Measurements from ENCODE around the gene PCDH9.

DNA sequence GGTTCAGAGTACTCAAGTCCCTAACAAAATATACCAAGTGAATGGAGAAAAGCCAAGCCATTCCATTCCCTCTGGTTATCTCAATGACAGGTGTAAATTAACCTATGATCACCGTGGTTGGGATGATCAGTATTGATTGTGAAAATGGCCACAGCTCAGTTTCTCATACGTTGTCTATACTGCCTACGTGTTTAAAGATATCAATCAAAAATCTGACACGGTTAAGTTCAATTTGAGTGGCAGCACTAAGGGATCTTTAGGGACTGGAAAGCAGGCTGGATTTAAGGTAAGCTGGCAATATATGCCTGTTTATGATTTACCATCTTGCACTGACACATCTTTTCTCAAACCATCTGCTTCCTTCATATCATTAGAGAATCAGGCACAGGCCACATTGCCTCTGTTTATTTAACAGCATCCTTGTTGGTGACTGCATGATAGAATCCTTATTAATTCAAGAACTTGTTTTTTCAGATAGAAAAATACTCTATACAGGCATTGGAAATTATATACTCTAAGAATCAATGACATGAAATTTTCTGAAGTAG, 907.9 kb downstream of the PCDH9 start:
- no peak for TF ChIP-seq TAF1 (IDR thresholded peaks at IDR 0.05; ENCODE audit: borderline replicate concordance, low read depth, low read length)
- TF ChIP-seq CREM (IDR thresholded peaks at IDR 0.05; ENCODE audit: low read depth), result no peak
- TF ChIP-seq FOXK2 (IDR thresholded peaks at IDR 0.05), result no peak
- TF ChIP-seq, protein P1, sequence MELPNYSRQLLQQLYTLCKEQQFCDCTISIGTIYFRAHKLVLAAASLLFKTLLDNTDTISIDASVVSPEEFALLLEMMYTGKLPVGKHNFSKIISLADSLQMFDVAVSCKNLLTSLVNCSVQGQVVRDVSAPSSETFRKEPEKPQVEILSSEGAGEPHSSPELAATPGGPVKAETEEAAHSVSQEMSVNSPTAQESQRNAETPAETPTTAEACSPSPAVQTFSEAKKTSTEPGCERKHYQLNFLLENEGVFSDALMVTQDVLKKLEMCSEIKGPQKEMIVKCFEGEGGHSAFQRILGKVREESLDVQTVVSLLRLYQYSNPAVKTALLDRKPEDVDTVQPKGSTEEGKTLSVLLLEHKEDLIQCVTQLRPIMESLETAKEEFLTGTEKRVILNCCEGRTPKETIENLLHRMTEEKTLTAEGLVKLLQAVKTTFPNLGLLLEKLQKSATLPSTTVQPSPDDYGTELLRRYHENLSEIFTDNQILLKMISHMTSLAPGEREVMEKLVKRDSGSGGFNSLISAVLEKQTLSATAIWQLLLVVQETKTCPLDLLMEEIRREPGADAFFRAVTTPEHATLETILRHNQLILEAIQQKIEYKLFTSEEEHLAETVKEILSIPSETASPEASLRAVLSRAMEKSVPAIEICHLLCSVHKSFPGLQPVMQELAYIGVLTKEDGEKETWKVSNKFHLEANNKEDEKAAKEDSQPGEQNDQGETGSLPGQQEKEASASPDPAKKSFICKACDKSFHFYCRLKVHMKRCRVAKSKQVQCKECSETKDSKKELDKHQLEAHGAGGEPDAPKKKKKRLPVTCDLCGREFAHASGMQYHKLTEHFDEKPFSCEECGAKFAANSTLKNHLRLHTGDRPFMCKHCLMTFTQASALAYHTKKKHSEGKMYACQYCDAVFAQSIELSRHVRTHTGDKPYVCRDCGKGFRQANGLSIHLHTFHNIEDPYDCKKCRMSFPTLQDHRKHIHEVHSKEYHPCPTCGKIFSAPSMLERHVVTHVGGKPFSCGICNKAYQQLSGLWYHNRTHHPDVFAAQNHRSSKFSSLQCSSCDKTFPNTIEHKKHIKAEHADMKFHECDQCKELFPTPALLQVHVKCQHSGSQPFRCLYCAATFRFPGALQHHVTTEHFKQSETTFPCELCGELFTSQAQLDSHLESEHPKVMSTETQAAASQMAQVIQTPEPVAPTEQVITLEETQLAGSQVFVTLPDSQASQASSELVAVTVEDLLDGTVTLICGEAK (IDR thresholded peaks at IDR 0.05; ENCODE audit: borderline replicate concordance), result no peak
- TF ChIP-seq RAD51 (IDR thresholded peaks at IDR 0.05), result no peak
- TF ChIP-seq PML (IDR thresholded peaks at IDR 0.05; ENCODE audit: low read length), result no peak
- TF ChIP-seq SUPT20H (IDR thresholded peaks at IDR 0.05; ENCODE audit: borderline replicate concordance, control insufficient read depth, low read depth, low read length), result no peak
